Subcutaneous abdominal adipose tissue (tissue), 5 donors: ENCODE measurements around the gene ATP11A.

Source experiments
- H3K27ac ChIP-seq: one replicate; pipeline ENCODE4 v1.7.0; 2013; ENCODE audit warnings: low read depth, mild to moderate bottlenecking, inconsistent platforms, low read length, moderate library complexity
- H3K27me3 ChIP-seq, 5 donors: one replicate each; pipeline ENCODE4 v1.7.0; 2013; ENCODE audit warnings: low read length in 5 of 5, inconsistent platforms in 1 of 5; ENCODE audit not compliant: control insufficient read depth in 5 of 5, insufficient read depth in 4 of 5
- H3K36me3 ChIP-seq, 5 donors: one replicate each; pipeline ENCODE4 v1.7.0; 2013; ENCODE audit warnings: low read length in 5 of 5; ENCODE audit not compliant: control insufficient read depth in 5 of 5, insufficient read depth in 5 of 5
- H3K4me1 ChIP-seq, 5 donors: one replicate each; pipeline ENCODE4 v1.7.0; 2013; ENCODE audit warnings: low read length in 5 of 5, mild to moderate bottlenecking in 3 of 5, moderate library complexity in 1 of 5; ENCODE audit not compliant: control insufficient read depth in 5 of 5, insufficient read depth in 5 of 5
- H3K4me3 ChIP-seq, 5 donors: one replicate each; pipeline ENCODE4 v1.7.0; 2013; ENCODE audit warnings: low read length in 5 of 5, low read depth in 1 of 5
- H3K9ac ChIP-seq, 5 donors: one replicate each; pipeline ENCODE4 v1.7.0; 2013; ENCODE audit warnings: low read length in 5 of 5, mild to moderate bottlenecking in 4 of 5, moderate library complexity in 3 of 5
- H3K9me3 ChIP-seq, 5 donors: one replicate each; pipeline ENCODE4 v1.7.0; 2013; ENCODE audit warnings: low read length in 5 of 5; ENCODE audit not compliant: control insufficient read depth in 5 of 5
- donor health status: healthy.
- donor health status: healthy.
- donor health status: healthy.
- donor health status: healthy.
- donor health status: healthy.

The ATP11A gene

GRCh38 chr13:112904436-112904960, 214.7 kb downstream of the ATP11A start:
- peaks cover 10 to 45% (median 18%) of the 10 kb centered on the region in 5 donors for H3K27me3 ChIP-seq
- H3K27ac ChIP-seq = no peak overlapping the region

GRCh38 chr13:112905086-112905485, 215.2 kb downstream of the ATP11A start:
- no peaks in the 10 kb centered on the region for H3K36me3 ChIP-seq
- H3K9ac ChIP-seq = no peak overlapping the region
- H3K27ac ChIP-seq = no peak overlapping the region
- peaks cover 7 to 41% (median 16%) of the 10 kb centered on the region in 5 donors for H3K27me3 ChIP-seq
- no peak overlapping the region for H3K4me3 ChIP-seq
- H3K9me3 ChIP-seq = peaks cover 0 to 15% (median 9%) of the 10 kb centered on the region in 5 donors
- H3K4me1 ChIP-seq = no peaks in the 10 kb centered on the region

More at GRCh38 chr13:112904436-112904960, 214.7 kb downstream of the ATP11A start:
- H3K4me1 ChIP-seq = no peaks in the 10 kb centered on the region
- H3K36me3 ChIP-seq = no peaks in the 10 kb centered on the region
- H3K9ac ChIP-seq = no peak overlapping the region
- peaks cover 0 to 15% (median 9%) of the 10 kb centered on the region in 5 donors for H3K9me3 ChIP-seq
- no peak overlapping the region for H3K4me3 ChIP-seq

- Histone ChIP-seq H3K27me3 (peaks cover 2 to 37% (median 14%) of the 10 kb centered on the region in 5 donors), H3K4me1 (no peaks in the 10 kb centered on the region), H3K9ac (no peak overlapping the region), H3K36me3 (no peaks in the 10 kb centered on the region), H3K4me3 (no peak overlapping the region), H3K27ac (no peak overlapping the region), H3K9me3 (peaks cover 0 to 15% (median 9%) of the 10 kb centered on the region in 5 donors)
These were observed 215.8 kb downstream of the ATP11A start for GRCh38 chr13:112905619-112905989.

GRCh38 chr13:112905990-112906641, 216.3 kb downstream of the ATP11A start:
- no peak overlapping the region for H3K27ac ChIP-seq
- no peak overlapping the region for H3K9ac ChIP-seq
- H3K4me1 ChIP-seq = no peaks in the 10 kb centered on the region
- H3K27me3 ChIP-seq = peaks cover 2 to 36% (median 12%) of the 10 kb centered on the region in 5 donors
- H3K9me3 ChIP-seq = peaks cover 0 to 15% (median 9%) of the 10 kb centered on the region in 5 donors
- no peak overlapping the region for H3K4me3 ChIP-seq
- no peaks in the 10 kb centered on the region for H3K36me3 ChIP-seq

- no peaks in the 10 kb centered on the region for H3K4me1 ChIP-seq
- no peaks in the 10 kb centered on the region for H3K36me3 ChIP-seq
- peaks cover 0 to 15% (median 9%) of the 10 kb centered on the region in 5 donors for H3K9me3 ChIP-seq
- peaks cover 8 to 36% (median 14%) of the 10 kb centered on the region in 5 donors for H3K27me3 ChIP-seq
- H3K9ac ChIP-seq = no peak overlapping the region
- no peak overlapping the region for H3K4me3 ChIP-seq
- H3K27ac ChIP-seq = no peak overlapping the region
These were observed 217.4 kb downstream of the ATP11A start for GRCh38 chr13:112907286-112907685.

- Histone ChIP-seq H3K4me1 (no peaks in the 10 kb centered on the region), H3K9me3 (peaks cover 0 to 15% (median 9%) of the 10 kb centered on the region in 5 donors), H3K27ac (no peak overlapping the region), H3K27me3 (peaks cover 8 to 36% (median 14%) of the 10 kb centered on the region in 5 donors), H3K9ac (no peak overlapping the region), H3K36me3 (no peaks in the 10 kb centered on the region), H3K4me3 (no peak overlapping the region)
These were observed 218.1 kb downstream of the ATP11A start for GRCh38 chr13:112907871-112908331.

GRCh38 chr13:112908342-112908741, 218.5 kb downstream of the ATP11A start:
- peaks cover 8 to 34% (median 14%) of the 10 kb centered on the region in 5 donors for H3K27me3 ChIP-seq
- H3K9ac ChIP-seq = no peak overlapping the region
- no peaks in the 10 kb centered on the region for H3K4me1 ChIP-seq
- no peak overlapping the region for H3K27ac ChIP-seq
- peaks cover 0 to 15% (median 9%) of the 10 kb centered on the region in 5 donors for H3K9me3 ChIP-seq
- no peak overlapping the region for H3K4me3 ChIP-seq
- no peaks in the 10 kb centered on the region for H3K36me3 ChIP-seq

GRCh38 chr13:112910016-112910415, 220.2 kb downstream of the ATP11A start:
- Histone ChIP-seq H3K36me3 (no peaks in the 10 kb centered on the region), H3K9ac (no peak overlapping the region), H3K27me3 (peaks cover 9 to 31% (median 11%) of the 10 kb centered on the region in 5 donors), H3K4me3 (no peak overlapping the region), H3K9me3 (peaks cover 0 to 8% (median 6%) of the 10 kb centered on the region in 5 donors), H3K27ac (no peak overlapping the region), H3K4me1 (no peaks in the 10 kb centered on the region)

GRCh38 chr13:112910616-112911280, 220.9 kb downstream of the ATP11A start:
- H3K36me3 ChIP-seq = no peaks in the 10 kb centered on the region
- H3K9me3 ChIP-seq = peaks cover 0 to 3% (median under 1%) of the 10 kb centered on the region in 5 donors
- H3K4me1 ChIP-seq = no peaks in the 10 kb centered on the region
- no peak overlapping the region for H3K27ac ChIP-seq
- no peak overlapping the region for H3K4me3 ChIP-seq
- no peak overlapping the region for H3K9ac ChIP-seq
- H3K27me3 ChIP-seq = peaks cover 9 to 31% (median 11%) of the 10 kb centered on the region in 5 donors

GRCh38 chr13:112911285-112911701, 221.5 kb downstream of the ATP11A start:
- Histone ChIP-seq H3K27ac (no peak overlapping the region), H3K36me3 (no peaks in the 10 kb centered on the region), H3K27me3 (peaks cover 7 to 27% (median 11%) of the 10 kb centered on the region in 5 donors), H3K4me1 (no peaks in the 10 kb centered on the region), H3K4me3 (no peak overlapping the region), H3K9me3 (no peaks in the 10 kb centered on the region), H3K9ac (no peak overlapping the region)
